Endothelial cell of umbilical vein (primary cell): Measurements from ENCODE around the gene ZNF777. TPM values are rescaled to one million over a fixed set of nuclear protein-coding genes. Genes with fewer than 3 reads are reported as not detected.

Source experiments
- BruUV-seq: library from RNA; stranded (reverse); fragments of 400-500 nt; replicated peaks from 2 replicates; lab custom pipeline; 2021; lab: Mats Ljungman, UMichigan
- CTCF ChIA-PET: fragments of 300-600, 350-600 bp; sonication (Branson Sonifier 250); formaldehyde crosslinking; loops from one replicate; lab custom pipeline; 2021; ENCODE audit warnings: antibody characterized with exemption, inconsistent platforms; lab: Charles Lee
- POLR2A ChIA-PET: fragments of 300-600, 350-600 bp; sonication (Branson Sonifier 250); formaldehyde crosslinking; loops from one replicate; lab custom pipeline; 2021; ENCODE audit warnings: antibody characterized with exemption, inconsistent platforms; lab: Charles Lee
- DNase-seq: peaks from one replicate; pipeline ENCODE4 v3.0.0-alpha.2; 2011; ENCODE audit warnings: low read depth, low spot score
- FAIRE-seq: peaks from 2 replicates; lab custom pipeline; 2011; peaks lifted over from hg19 to GRCh38; lab: Jason Lieb, UNC
- H2AFZ ChIP-seq: 2 replicates; pipeline ENCODE4 v1.6.0; 2012; ENCODE audit warnings: low read depth, low read length, control low read depth, inconsistent platforms
- H3K27ac ChIP-seq: 2 replicates; pipeline ENCODE4 v1.5.1; 2011; ENCODE audit warnings: low read depth, mild to moderate bottlenecking, control low read depth, low read length, moderate library complexity; ENCODE audit not compliant: insufficient read depth
- H3K27me3 ChIP-seq, 2 experiments: 2 replicates each; pipeline versions ENCODE4 v1.6.0 to v1.6.1; 2011; ENCODE audit warnings: low read length in 2 of 2, mixed read lengths in 1 of 2; ENCODE audit not compliant: control insufficient read depth in 2 of 2, insufficient read depth in 2 of 2
- H3K36me3 ChIP-seq, 2 experiments: 2 replicates in 1 of 2; 3 replicates in 1 of 2; pipeline ENCODE4 v1.5.1; 2011; ENCODE audit warnings: low read length in 2 of 2, mild to moderate bottlenecking in 1 of 2, moderate library complexity in 1 of 2; ENCODE audit not compliant: control insufficient read depth in 2 of 2, insufficient read depth in 2 of 2; ENCODE audit errors: extremely low read depth in 1 of 2
- H3K4me1 ChIP-seq: 3 replicates; pipeline ENCODE4 v1.5.1; 2011; ENCODE audit warnings: mild to moderate bottlenecking, low read length; ENCODE audit not compliant: control insufficient read depth, insufficient read depth; ENCODE audit errors: extremely low read depth
- H3K4me2 ChIP-seq: 2 replicates; pipeline ENCODE4 v1.6.1; 2011; ENCODE audit warnings: low read length, control low read depth, mixed read lengths; ENCODE audit not compliant: insufficient read depth
- H3K4me3 ChIP-seq, 3 experiments: fragments of 200-600 bp in 1 of 3; sonication (generic), shearing (Covaris generic) in 1 of 3; replicated peaks in 1 of 3; 2 replicates each; pipeline ENCODE4 v1.5.1; 2011 to 2016; ENCODE audit warnings: control low read depth in 3 of 3, low read length in 3 of 3, mild to moderate bottlenecking in 2 of 3, inconsistent platforms in 1 of 3, low read depth in 1 of 3, moderate library complexity in 1 of 3; ENCODE audit not compliant: insufficient read depth in 1 of 3
- H3K79me2 ChIP-seq: 2 replicates; pipeline ENCODE4 v1.6.0; 2012; ENCODE audit warnings: low read length, inconsistent platforms; ENCODE audit not compliant: control insufficient read depth, insufficient read depth
- H3K9ac ChIP-seq: replicated peaks from 2 replicates; pipeline ENCODE3; 2011; ENCODE audit warnings: low read length, control low read depth; ENCODE audit not compliant: insufficient read depth; ENCODE audit errors: extremely low read depth
- H3K9me1 ChIP-seq: replicated peaks from 3 replicates; pipeline ENCODE4 v1.6.0; 2011; ENCODE audit warnings: mild to moderate bottlenecking, low read length; ENCODE audit not compliant: control insufficient read depth, insufficient read depth; ENCODE audit errors: extremely low read depth
- H3K9me3 ChIP-seq: replicated peaks from 2 replicates; pipeline ENCODE4 v1.5.1; 2012; ENCODE audit warnings: low read length, inconsistent platforms; ENCODE audit not compliant: control insufficient read depth, insufficient read depth
- H4K20me1 ChIP-seq: replicated peaks from 2 replicates; pipeline ENCODE3; 2011; ENCODE audit warnings: mild to moderate bottlenecking, low read length; ENCODE audit not compliant: control insufficient read depth, insufficient read depth; ENCODE audit errors: extremely low read depth
- EZH2 ChIP-seq: IDR thresholded peaks from 2 replicates; pipeline ENCODE4 v1.6.1; 2012; ENCODE audit warnings: borderline replicate concordance, low read depth, mild to moderate bottlenecking, moderate library complexity, low read length, inconsistent platforms; ENCODE audit not compliant: severe bottlenecking
- FOS ChIP-seq: IDR thresholded peaks from 2 replicates; pipeline ENCODE4 v1.6.1; 2011; ENCODE audit warnings: mild to moderate bottlenecking, low read length, moderate library complexity, borderline replicate concordance; ENCODE audit not compliant: insufficient read depth
- GATA2 ChIP-seq: IDR thresholded peaks from 2 replicates; pipeline ENCODE4 v1.7.0; 2011; ENCODE audit warnings: low read depth, mild to moderate bottlenecking, moderate library complexity, mixed read lengths, low read length; ENCODE audit not compliant: insufficient read length, insufficient read depth
- JUN ChIP-seq: IDR thresholded peaks from 2 replicates; pipeline ENCODE4 v1.6.1; 2011; ENCODE audit warnings: borderline replicate concordance, low read depth; ENCODE audit not compliant: insufficient read length, insufficient read depth
- MYC ChIP-seq: IDR thresholded peaks from one replicate; pipeline ENCODE4 v1.6.1; 2011; ENCODE audit warnings: mild to moderate bottlenecking, low read depth, low read length
- POLR2A ChIP-seq: IDR thresholded peaks from 2 replicates; pipeline ENCODE4 v1.6.1; 2012; ENCODE audit warnings: low read depth, mild to moderate bottlenecking, control low read depth, low read length
- POLR2AphosphoS5 ChIP-seq: IDR thresholded peaks from 2 replicates; pipeline ENCODE4 v1.6.1; 2012; ENCODE audit warnings: low read depth, mild to moderate bottlenecking, control low read depth, low read length, moderate library complexity; ENCODE audit not compliant: insufficient read depth
- dilution Hi-C: fragments of 300-500 bp; cut with MboI; formaldehyde crosslinking; loops from one replicate; pipeline ENCODE4 v1.15.0; 2019; ENCODE audit warnings: low sequenced_read_pairs; ENCODE audit not compliant: extremely low pct_ligation_motif_present
- intact Hi-C: fragments of 100-400 bp; cut with micrococcal nuclease; formaldehyde crosslinking; loops from one replicate; pipeline ENCODE4 v1.10.0; 2022
- polyA plus RNA-seq, 4 experiments: library from polyadenylated mRNA; depleted of rRNA in 3 of 4; stranded (reverse) in 3 of 4; unstranded in 1 of 4; fragments of >200 nt; gene quantifications; 2 replicates each; pipeline versions ENCODE4 v1.2.1 to v1.2.3, GENCODE V29; 2011 to 2012; ENCODE audit warnings: missing spikeins in 1 of 4
- total RNA-seq: library from RNA; stranded (reverse); gene quantifications from 2 replicates; pipeline ENCODE4 v1.2.3, GENCODE V29; 2021
- TF ChIP-seq, protein P1 (sequence below), 2 donors: IDR thresholded peaks; 1 replicate in 1 of 2; 2 replicates in 1 of 2; pipeline ENCODE4 v1.5.1; 2011; ENCODE audit warnings: low read length in 2 of 2, mild to moderate bottlenecking in 2 of 2, moderate library complexity in 2 of 2, control low read depth in 1 of 2, inconsistent platforms in 1 of 2, low read depth in 1 of 2; ENCODE audit not compliant: insufficient read depth in 1 of 2; ENCODE audit errors: extremely low read depth in 1 of 2
- TF ChIP-seq, protein P2 (sequence below): IDR thresholded peaks from 2 replicates; pipeline ENCODE4 v1.6.1; 2011; ENCODE audit not compliant: insufficient read depth, insufficient read length

The ZNF777 gene
- total and polyA plus RNA-seq, 2 donors (not counting 3 experiments of a cell fraction or from before 2014, with no cell fraction given): 7.4 to 11.1 TPM

DNA sequence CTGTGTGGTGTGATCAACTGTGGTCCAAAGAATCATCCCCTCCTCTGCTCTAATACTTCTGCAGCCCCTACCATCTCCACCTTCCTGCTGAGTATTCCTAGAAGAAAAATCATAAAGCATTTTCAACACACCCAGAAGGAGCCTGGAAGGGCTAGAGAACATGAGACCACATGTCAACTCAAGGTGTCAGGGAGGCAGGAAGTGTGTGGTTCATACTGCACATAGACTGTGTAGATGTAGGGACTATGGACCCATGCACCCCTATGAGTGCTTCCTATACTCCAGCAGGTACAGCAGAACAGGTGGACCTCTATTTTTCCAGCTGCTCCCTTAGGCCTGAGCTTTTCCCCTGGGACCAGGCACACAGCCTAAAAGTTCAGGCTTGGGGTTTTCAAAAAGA lies 39.3 kb upstream of the ZNF777 start:
- CTCF ChIA-PET: no interaction called here
- no peak for TF ChIP-seq EZH2
- Histone ChIP-seq H3K9me3 (no peaks in the 10 kb centered on the region), H3K4me3 (no peak overlapping the region), H3K36me3 (no peaks in the 10 kb centered on the region), H4K20me1 (no peaks in the 10 kb centered on the region), H3K27ac (no peak overlapping the region), H3K9ac (no peak overlapping the region), H3K27me3 (peaks cover 5 to 15% of the 10 kb centered on the region in 2 experiments), H3K4me2 (no peak overlapping the region), H3K9me1 (no peaks in the 10 kb centered on the region), H2AFZ (no peak overlapping the region), H3K4me1 (peaks cover 10% of the 10 kb centered on the region), H3K79me2 (peaks cover 17% of the 10 kb centered on the region)
- FAIRE-seq: no peak
- BruUV-seq: no TSS peak
- POLR2A ChIA-PET: no interaction called here
- intact Hi-C loops: no loop called here
- no peak for DNase-seq
- dilution Hi-C loops: no loop called here

DNA sequence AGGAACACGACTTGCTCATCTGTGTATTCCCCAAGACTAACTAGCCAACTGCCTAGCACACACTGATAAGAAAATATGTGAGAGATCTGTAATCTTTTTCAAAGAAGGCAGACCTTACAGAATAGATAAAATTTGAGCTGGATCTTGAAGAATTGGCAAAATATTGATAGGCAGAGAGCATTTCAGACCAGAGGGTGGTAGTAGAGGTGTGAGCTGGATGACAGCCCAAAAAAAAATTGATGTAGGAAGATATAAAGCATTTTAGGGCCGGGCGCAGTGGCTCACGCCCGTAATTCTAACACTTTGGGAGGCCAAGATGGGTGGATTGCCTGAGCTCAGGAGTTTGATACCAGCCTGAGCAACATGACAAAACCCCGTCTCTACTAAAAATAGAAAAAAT lies 37.9 kb upstream of the ZNF777 start:
- H3K9me1 ChIP-seq: no peaks in the 10 kb centered on the region
- intact Hi-C loops (loop anchor here (5.0 to 10.0 kb wide), 4 partner anchors 243 to 474 kb away; partner anchors contain the start of genes PDIA4, ZNF398 and ZNF425), dilution Hi-C loops (no loop called here)
- FAIRE-seq (no peak), DNase-seq (no peak)
- ChIA-PET CTCF (interaction anchor here (0.7 to 1.0 kb wide), 2 partner anchors 189 to 237 kb away, joined by 3 read pairs; partner anchors contain the start of gene ZNF783), POLR2A (no interaction called here)
- H3K36me3 ChIP-seq: peaks cover under 1 to 2% of the 10 kb centered on the region in 2 experiments
- no peak overlapping the region for H2AFZ ChIP-seq
- H4K20me1 ChIP-seq: no peaks in the 10 kb centered on the region
- H3K9ac ChIP-seq: no peak overlapping the region
- H3K4me3 ChIP-seq: no peak overlapping the region
- no peak overlapping the region for H3K4me2 ChIP-seq
- peaks cover 5 to 15% of the 10 kb centered on the region in 2 experiments for H3K27me3 ChIP-seq
- TF ChIP-seq EZH2: no peak
- no peak for TF ChIP-seq GATA2
- TF ChIP-seq FOS: no peak
- TF ChIP-seq, protein P1, sequence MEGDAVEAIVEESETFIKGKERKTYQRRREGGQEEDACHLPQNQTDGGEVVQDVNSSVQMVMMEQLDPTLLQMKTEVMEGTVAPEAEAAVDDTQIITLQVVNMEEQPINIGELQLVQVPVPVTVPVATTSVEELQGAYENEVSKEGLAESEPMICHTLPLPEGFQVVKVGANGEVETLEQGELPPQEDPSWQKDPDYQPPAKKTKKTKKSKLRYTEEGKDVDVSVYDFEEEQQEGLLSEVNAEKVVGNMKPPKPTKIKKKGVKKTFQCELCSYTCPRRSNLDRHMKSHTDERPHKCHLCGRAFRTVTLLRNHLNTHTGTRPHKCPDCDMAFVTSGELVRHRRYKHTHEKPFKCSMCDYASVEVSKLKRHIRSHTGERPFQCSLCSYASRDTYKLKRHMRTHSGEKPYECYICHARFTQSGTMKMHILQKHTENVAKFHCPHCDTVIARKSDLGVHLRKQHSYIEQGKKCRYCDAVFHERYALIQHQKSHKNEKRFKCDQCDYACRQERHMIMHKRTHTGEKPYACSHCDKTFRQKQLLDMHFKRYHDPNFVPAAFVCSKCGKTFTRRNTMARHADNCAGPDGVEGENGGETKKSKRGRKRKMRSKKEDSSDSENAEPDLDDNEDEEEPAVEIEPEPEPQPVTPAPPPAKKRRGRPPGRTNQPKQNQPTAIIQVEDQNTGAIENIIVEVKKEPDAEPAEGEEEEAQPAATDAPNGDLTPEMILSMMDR (IDR thresholded peaks at IDR 0.05; ENCODE audit: extremely low read depth in 1 of 2, insufficient read depth in 1 of 2, low read depth in 1 of 2, low read length in 2 of 2): no peak
- no peak for TF ChIP-seq POLR2A
- no peak for TF ChIP-seq MYC
- no peak for TF ChIP-seq POLR2AphosphoS5
- TF ChIP-seq, protein P2, sequence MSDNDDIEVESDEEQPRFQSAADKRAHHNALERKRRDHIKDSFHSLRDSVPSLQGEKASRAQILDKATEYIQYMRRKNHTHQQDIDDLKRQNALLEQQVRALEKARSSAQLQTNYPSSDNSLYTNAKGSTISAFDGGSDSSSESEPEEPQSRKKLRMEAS: no peak
- TF ChIP-seq JUN: no peak
- no peaks in the 10 kb centered on the region for H3K9me3 ChIP-seq
- peaks cover 24% of the 10 kb centered on the region for H3K79me2 ChIP-seq
- no TSS peak for BruUV-seq
- H3K4me1 ChIP-seq: peaks cover 11% of the 10 kb centered on the region
- H3K27ac ChIP-seq: no peak overlapping the region
